ENCODE measurements around the gene FOXP2.

DNA sequence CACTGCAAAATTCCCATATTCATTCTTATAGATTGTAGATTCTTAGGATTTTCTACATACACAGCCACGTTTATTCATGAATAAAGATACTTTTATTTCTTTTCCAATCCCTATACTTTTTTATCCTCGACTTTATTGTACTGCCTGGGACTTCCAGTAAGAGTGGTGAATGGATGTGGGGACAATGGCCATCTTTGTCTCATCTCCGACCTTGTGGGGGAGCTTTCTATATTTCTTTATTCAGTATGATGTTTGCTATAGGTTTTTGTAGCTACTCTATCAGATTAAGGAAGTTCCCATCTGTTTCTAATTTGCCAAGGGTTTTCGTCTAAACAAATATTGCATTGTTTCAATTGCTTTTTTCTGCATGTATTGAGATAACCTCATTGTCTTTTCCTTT is 184.3 kb downstream of the FOXP2 start:
- no peak for TF ChIP-seq POLR2A (IDR thresholded peaks at IDR 0.05)
- TF ChIP-seq, protein P1, sequence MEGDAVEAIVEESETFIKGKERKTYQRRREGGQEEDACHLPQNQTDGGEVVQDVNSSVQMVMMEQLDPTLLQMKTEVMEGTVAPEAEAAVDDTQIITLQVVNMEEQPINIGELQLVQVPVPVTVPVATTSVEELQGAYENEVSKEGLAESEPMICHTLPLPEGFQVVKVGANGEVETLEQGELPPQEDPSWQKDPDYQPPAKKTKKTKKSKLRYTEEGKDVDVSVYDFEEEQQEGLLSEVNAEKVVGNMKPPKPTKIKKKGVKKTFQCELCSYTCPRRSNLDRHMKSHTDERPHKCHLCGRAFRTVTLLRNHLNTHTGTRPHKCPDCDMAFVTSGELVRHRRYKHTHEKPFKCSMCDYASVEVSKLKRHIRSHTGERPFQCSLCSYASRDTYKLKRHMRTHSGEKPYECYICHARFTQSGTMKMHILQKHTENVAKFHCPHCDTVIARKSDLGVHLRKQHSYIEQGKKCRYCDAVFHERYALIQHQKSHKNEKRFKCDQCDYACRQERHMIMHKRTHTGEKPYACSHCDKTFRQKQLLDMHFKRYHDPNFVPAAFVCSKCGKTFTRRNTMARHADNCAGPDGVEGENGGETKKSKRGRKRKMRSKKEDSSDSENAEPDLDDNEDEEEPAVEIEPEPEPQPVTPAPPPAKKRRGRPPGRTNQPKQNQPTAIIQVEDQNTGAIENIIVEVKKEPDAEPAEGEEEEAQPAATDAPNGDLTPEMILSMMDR (IDR thresholded peaks at IDR 0.05), result no peak
